Gastrocnemius medialis (tissue), 4 donors: ENCODE results near the gene TLE2. TPM values are rescaled to one million over a fixed set of nuclear protein-coding genes. Genes with fewer than 3 reads are reported as not detected.
A peak's percentile ranks its signal among the peaks of the same experiment; 100 is the strongest.

Experiments used
- ATAC-seq, 2 donors: fragments of 150-250 bp; one replicate each; pipeline ENCODE4 v1.9.1; 2016
- DNase-seq, 2 donors: peaks; one replicate each; pipeline ENCODE4 v3.0.0-alpha.2; 2019
- H3K27ac ChIP-seq, 4 donors: fragments of 200-600 bp; sonication (generic); 1 replicate in 1 of 4; 2 replicates in 3 of 4; pipeline ENCODE4 v1.5.1; 2016 to 2018; ENCODE audit warnings: mild to moderate bottlenecking in 2 of 4, moderate library complexity in 1 of 4
- H3K27me3 ChIP-seq, 3 donors: fragments of 200-600 bp; sonication (generic) in 2 of 3; 1 replicate in 1 of 3; 2 replicates in 2 of 3; pipeline versions ENCODE4 v1.5.1 to v1.6.0; 2016 to 2019; ENCODE audit warnings: mild to moderate bottlenecking in 1 of 3, moderate library complexity in 1 of 3
- H3K36me3 ChIP-seq, 2 donors: fragments of 200-600 bp; sonication (generic) in 1 of 2; one replicate each; pipeline ENCODE4 v1.5.1; 2017 to 2018
- H3K4me1 ChIP-seq, 2 donors: fragments of 200-600 bp; sonication (generic) in 1 of 2; one replicate each; pipeline ENCODE4 v1.5.1; 2016 to 2017; ENCODE audit warnings: mild to moderate bottlenecking in 2 of 2
- H3K4me3 ChIP-seq, 4 donors: fragments of 200-600 bp; sonication (generic) in 3 of 4; 1 replicate in 1 of 4; 2 replicates in 3 of 4; pipeline ENCODE4 v1.5.1; 2016 to 2019; ENCODE audit warnings: mild to moderate bottlenecking in 2 of 4
- H3K9me3 ChIP-seq, 3 donors: fragments of 200-600 bp; sonication (generic) in 2 of 3; 1 replicate in 1 of 3; 2 replicates in 2 of 3; pipeline ENCODE4 v1.5.1; 2016 to 2019
- POLR2A ChIP-seq, 2 donors: fragments of 450-650 bp; IDR thresholded peaks; one replicate each; pipeline ENCODE4 v1.6.1; 2017; ENCODE audit warnings: antibody characterized with exemption in 2 of 2, mild to moderate bottlenecking in 2 of 2, moderate library complexity in 2 of 2
- in situ Hi-C, 4 donors: fragments of 200-750 bp; cut with MboI; loops; one replicate each; pipeline versions ENCODE4 v1.15.0 to v1.8.0; 2017; ENCODE audit warnings: low sequenced_read_pairs in 4 of 4
- intact Hi-C: fragments of 100-400 bp; cut with DNase I; formaldehyde crosslinking; loops from one replicate; pipeline ENCODE4 v1.15.1; 2023; ENCODE audit warnings: low total_unique reads
- total RNA-seq, 4 donors: library from RNA; depleted of rRNA; stranded (reverse); fragments of >200 nt; gene quantifications; one replicate each; pipeline versions ENCODE4 v1.1.0 to v1.2.3, GENCODE V29; 2016
- TF ChIP-seq, protein P1 (sequence below), 5 experiments: fragments of 450-650 bp in 3 of 5; fragments of 200-600 bp in 2 of 5; sonication (generic) in 2 of 5; IDR thresholded peaks in 4 of 5; conservative IDR thresholded peaks in 1 of 5; 1 replicate in 4 of 5; 2 replicates in 1 of 5; pipeline ENCODE4 v1.5.1; 2016 to 2019; ENCODE audit warnings: antibody characterized with exemption in 5 of 5, mild to moderate bottlenecking in 3 of 5, moderate library complexity in 3 of 5

Gene TLE2
- total RNA-seq, 4 donors from 2014 or later, result 26.1 to 48.5 (median 45.2) TPM

GRCh38 chr19:3048190-3048533 is 19.1 kb upstream of the TLE2 start:
- no peak for DNase-seq
- peak overlapping the region; percentile 59 to 86 (median 73) for H3K27ac ChIP-seq
- H3K9me3 ChIP-seq, result no peaks in the 10 kb centered on the region
- TF ChIP-seq POLR2A (IDR thresholded peaks at IDR 0.05), result no peak
- TF ChIP-seq, protein P1, sequence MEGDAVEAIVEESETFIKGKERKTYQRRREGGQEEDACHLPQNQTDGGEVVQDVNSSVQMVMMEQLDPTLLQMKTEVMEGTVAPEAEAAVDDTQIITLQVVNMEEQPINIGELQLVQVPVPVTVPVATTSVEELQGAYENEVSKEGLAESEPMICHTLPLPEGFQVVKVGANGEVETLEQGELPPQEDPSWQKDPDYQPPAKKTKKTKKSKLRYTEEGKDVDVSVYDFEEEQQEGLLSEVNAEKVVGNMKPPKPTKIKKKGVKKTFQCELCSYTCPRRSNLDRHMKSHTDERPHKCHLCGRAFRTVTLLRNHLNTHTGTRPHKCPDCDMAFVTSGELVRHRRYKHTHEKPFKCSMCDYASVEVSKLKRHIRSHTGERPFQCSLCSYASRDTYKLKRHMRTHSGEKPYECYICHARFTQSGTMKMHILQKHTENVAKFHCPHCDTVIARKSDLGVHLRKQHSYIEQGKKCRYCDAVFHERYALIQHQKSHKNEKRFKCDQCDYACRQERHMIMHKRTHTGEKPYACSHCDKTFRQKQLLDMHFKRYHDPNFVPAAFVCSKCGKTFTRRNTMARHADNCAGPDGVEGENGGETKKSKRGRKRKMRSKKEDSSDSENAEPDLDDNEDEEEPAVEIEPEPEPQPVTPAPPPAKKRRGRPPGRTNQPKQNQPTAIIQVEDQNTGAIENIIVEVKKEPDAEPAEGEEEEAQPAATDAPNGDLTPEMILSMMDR (IDR thresholded peaks at IDR 0.05 in 4 of 5, conservative IDR thresholded peaks at IDR 0.05 in 1 of 5), result no peak
- peaks cover 0 to 2% of the 10 kb centered on the region in 2 donors for H3K36me3 ChIP-seq
- intact Hi-C loops, result no loop called here
- peaks cover 5 to 8% of the 10 kb centered on the region in 2 donors for H3K4me1 ChIP-seq
- H3K27me3 ChIP-seq, result no peaks in the 10 kb centered on the region
- H3K4me3 ChIP-seq, result peak overlapping the region in 2 of 4 donors; percentile 49 to 54
- in situ Hi-C loops, result no loop called here
- no peak for ATAC-seq

DNA sequence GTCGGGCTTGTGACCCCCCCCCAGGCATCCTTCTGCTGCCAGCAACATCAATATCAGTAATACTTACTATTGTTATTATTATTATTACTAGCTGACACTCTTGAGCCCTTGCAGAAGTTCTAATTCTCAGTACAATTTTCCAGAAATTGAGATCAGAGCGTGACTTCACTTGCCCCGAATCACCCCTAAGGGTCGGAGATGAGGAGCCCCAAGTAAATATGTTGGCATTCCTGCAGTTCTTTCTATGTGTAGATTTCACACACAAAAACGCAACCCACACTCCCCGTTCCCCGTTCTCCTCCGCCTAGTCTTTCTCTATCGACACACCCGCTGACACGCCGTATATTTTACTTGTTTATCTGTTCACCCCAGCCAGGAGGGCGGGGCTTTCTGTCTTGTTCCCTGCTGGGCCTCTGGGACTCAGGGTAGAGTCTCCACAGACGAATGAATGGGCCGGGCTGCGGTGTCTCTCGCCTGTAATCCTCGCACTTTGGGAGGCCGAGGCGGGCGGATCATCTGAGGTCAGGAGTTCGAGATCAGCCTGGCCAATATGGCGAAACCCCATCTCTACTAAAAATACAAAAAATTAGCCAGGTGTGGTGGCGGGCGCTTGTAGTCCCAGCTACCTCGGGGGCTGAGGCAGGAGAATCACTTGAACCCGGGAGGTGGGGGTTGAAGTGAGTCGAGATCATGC is 18.6 kb upstream of the TLE2 start:
- H3K36me3 ChIP-seq, result no peaks in the 10 kb centered on the region
- H3K4me1 ChIP-seq, result peaks cover 5 to 8% of the 10 kb centered on the region in 2 donors
- peak; percentile 83 to 94 for ATAC-seq
- TF ChIP-seq, protein P1 (IDR thresholded peaks at IDR 0.05 in 4 of 5, conservative IDR thresholded peaks at IDR 0.05 in 1 of 5), result no peak
- peak in 1 of 2 donors; percentile 41 for TF ChIP-seq POLR2A (IDR thresholded peaks at IDR 0.05)
- peak; percentile 81 to 84 for DNase-seq
- no peaks in the 10 kb centered on the region for H3K9me3 ChIP-seq
- intact Hi-C loops (no loop called here), in situ Hi-C loops (no loop called here)
- H3K4me3 ChIP-seq, result peak overlapping the region; percentile 49 to 67 (median 54)
- no peaks in the 10 kb centered on the region for H3K27me3 ChIP-seq
- peak overlapping the region; percentile 59 to 86 (median 73) for H3K27ac ChIP-seq

GRCh38 chr19:3046698-3047495 is 17.8 kb upstream of the TLE2 start:
- H3K27me3 ChIP-seq, result no peaks in the 10 kb centered on the region
- peaks cover 5 to 8% of the 10 kb centered on the region in 2 donors for H3K4me1 ChIP-seq
- peak overlapping the region; percentile 49 to 67 (median 54) for H3K4me3 ChIP-seq
- TF ChIP-seq, protein P1 (IDR thresholded peaks at IDR 0.05 in 4 of 5, conservative IDR thresholded peaks at IDR 0.05 in 1 of 5), result no peak
- TF ChIP-seq POLR2A (IDR thresholded peaks at IDR 0.05), result no peak
- peak overlapping the region; percentile 59 to 86 (median 73) for H3K27ac ChIP-seq
- in situ Hi-C loops (no loop called here), intact Hi-C loops (no loop called here)
- no peaks in the 10 kb centered on the region for H3K9me3 ChIP-seq
- H3K36me3 ChIP-seq, result no peaks in the 10 kb centered on the region
- ATAC-seq (no peak), DNase-seq (no peak)

DNA sequence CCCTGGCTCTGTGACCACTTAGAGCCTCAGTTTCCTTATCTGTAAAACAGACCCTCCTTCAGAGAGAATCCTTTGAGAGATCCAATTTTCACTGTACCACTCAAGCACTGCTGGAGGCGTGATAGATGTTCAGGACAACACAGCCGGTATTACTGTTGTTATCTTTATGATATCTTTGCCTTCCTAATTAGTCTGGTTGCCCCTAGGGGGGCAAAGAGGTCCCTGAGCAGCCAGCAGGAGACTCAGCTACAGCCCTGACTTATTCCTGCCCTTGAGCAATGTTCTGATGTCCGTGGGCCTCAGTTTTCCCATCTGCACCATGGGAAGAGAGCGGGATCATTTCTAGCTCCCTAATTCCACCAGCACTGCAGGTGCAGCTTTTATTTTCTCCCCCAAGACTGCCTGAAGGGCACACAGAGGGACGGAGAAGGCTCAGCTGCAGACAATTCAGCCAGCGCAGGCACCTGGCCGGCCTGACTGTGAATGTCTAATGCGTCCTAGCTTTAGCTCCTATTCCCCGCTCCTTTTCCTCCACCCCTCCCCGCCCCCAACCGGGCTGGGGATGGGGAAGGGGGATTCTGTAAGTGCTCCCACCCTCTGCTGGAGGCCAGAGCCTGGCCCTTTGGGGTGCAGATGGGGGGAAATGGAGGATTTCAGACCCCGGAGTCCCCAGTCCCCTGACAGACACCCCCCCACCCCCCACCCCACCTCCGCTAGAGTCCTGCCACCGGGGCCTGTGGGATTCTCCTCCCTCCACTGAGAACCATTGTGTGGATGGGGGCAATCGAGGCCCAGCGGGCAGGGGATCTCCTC is 17.0 kb upstream of the TLE2 start:
- no peak for ATAC-seq

More for the DNA sequence above, 17.0 kb upstream of the TLE2 start:
- in situ Hi-C loops (no loop called here), intact Hi-C loops (no loop called here)
- Histone ChIP-seq H3K36me3 (no peaks in the 10 kb centered on the region), H3K27me3 (no peaks in the 10 kb centered on the region), H3K27ac (peak overlapping the region; percentile 54 to 86 (median 64)), H3K4me3 (peak overlapping the region in 1 of 4 donors; percentile 67), H3K4me1 (peaks cover 5 to 8% of the 10 kb centered on the region in 2 donors), H3K9me3 (no peaks in the 10 kb centered on the region)
- TF ChIP-seq POLR2A (IDR thresholded peaks at IDR 0.05), result no peak
- TF ChIP-seq, protein P1 (IDR thresholded peaks at IDR 0.05 in 4 of 5, conservative IDR thresholded peaks at IDR 0.05 in 1 of 5), result no peak
- no peak for DNase-seq
